ENCODE results near the gene SOWAHB.
"Not testable (repeated sequence)": the region's sequence is repeated elsewhere in the genome, so short reads cannot be mapped to it uniquely, and the experiment has no call there.

Gene SOWAHB

GRCh38 chr4:76868780-76869179 is 29.2 kb downstream of the SOWAHB start:
- POLR2A ChIA-PET; H3K9me3 ChIP-seq (ENCODE audit: control extremely low read depth in 1 of 5, control insufficient read depth in 4 of 5, insufficient read depth in 2 of 5, low read depth in 1 of 5, low read length in 4 of 5); CTCF ChIA-PET; DNase-seq; H3K4me3 ChIP-seq (ENCODE audit: control insufficient read depth in 1 of 7, extremely low read depth in 1 of 7, insufficient read depth in 4 of 7, low read depth in 2 of 7, low read length in 6 of 7); H3K36me3 ChIP-seq (ENCODE audit: control insufficient read depth in 4 of 4, insufficient read depth in 4 of 4, low read length in 3 of 4); H3K27me3 ChIP-seq (replicated peaks in 2 of 5; ENCODE audit: control insufficient read depth in 4 of 5, insufficient read depth in 5 of 5, low read length in 4 of 5); H3K4me1 ChIP-seq (ENCODE audit: control extremely low read depth in 1 of 4, control insufficient read depth in 4 of 4, insufficient read depth in 4 of 4, low read length in 3 of 4); H3K27ac ChIP-seq (ENCODE audit: insufficient read depth in 1 of 2, low read depth in 1 of 2, low read length in 2 of 2, poor library complexity in 1 of 2, severe bottlenecking in 2 of 2): not testable (repeated sequence)
- 61% methylated on average over 3 of the region's 4 CpGs for WGBS (ENCODE audit: insufficient coverage)

- CTCF ChIA-PET: no interaction called here
- Histone ChIP-seq H3K27ac (ENCODE audit: insufficient read depth in 1 of 2, low read depth in 1 of 2, low read length in 2 of 2, poor library complexity in 1 of 2, severe bottlenecking in 2 of 2) (no peak overlapping the region), H3K9me3 (ENCODE audit: control extremely low read depth in 1 of 5, control insufficient read depth in 4 of 5, insufficient read depth in 2 of 5, low read depth in 1 of 5, low read length in 4 of 5) (no peaks in the 10 kb centered on the region), H3K36me3 (ENCODE audit: control insufficient read depth in 4 of 4, insufficient read depth in 4 of 4, low read length in 3 of 4) (no peaks in the 10 kb centered on the region), H3K4me1 (ENCODE audit: control extremely low read depth in 1 of 4, control insufficient read depth in 4 of 4, insufficient read depth in 4 of 4, low read length in 3 of 4) (no peaks in the 10 kb centered on the region), H3K27me3 (replicated peaks in 2 of 5; ENCODE audit: control insufficient read depth in 4 of 5, insufficient read depth in 5 of 5, low read length in 4 of 5) (no peaks in the 10 kb centered on the region), H3K4me3 (ENCODE audit: control insufficient read depth in 1 of 7, extremely low read depth in 1 of 7, insufficient read depth in 4 of 7, low read depth in 2 of 7, low read length in 6 of 7) (no peak overlapping the region)
- POLR2A ChIA-PET: interaction anchor here (0.7 kb wide), 1 partner anchor 143 kb away, joined by 4 read pairs; no protein-coding TSS in a partner anchor
- no peak for DNase-seq
- WGBS (ENCODE audit: insufficient coverage): 81% methylated on average over 11 of the region's 16 CpGs
Observed at GRCh38 chr4:76867880-76868655, 29.9 kb downstream of the SOWAHB start.

GRCh38 chr4:76867377-76867776 is 30.6 kb downstream of the SOWAHB start:
- ChIA-PET CTCF (no interaction called here), POLR2A (interaction anchor here (0.7 kb wide), 1 partner anchor 143 kb away, joined by 4 read pairs; no protein-coding TSS in a partner anchor)
- Histone ChIP-seq H3K4me1 (ENCODE audit: control extremely low read depth in 1 of 4, control insufficient read depth in 4 of 4, insufficient read depth in 4 of 4, low read length in 3 of 4) (no peaks in the 10 kb centered on the region), H3K27me3 (replicated peaks in 2 of 5; ENCODE audit: control insufficient read depth in 4 of 5, insufficient read depth in 5 of 5, low read length in 4 of 5) (no peaks in the 10 kb centered on the region), H3K27ac (ENCODE audit: insufficient read depth in 1 of 2, low read depth in 1 of 2, low read length in 2 of 2, poor library complexity in 1 of 2, severe bottlenecking in 2 of 2) (no peak overlapping the region), H3K36me3 (ENCODE audit: control insufficient read depth in 4 of 4, insufficient read depth in 4 of 4, low read length in 3 of 4) (no peaks in the 10 kb centered on the region), H3K9me3 (ENCODE audit: control extremely low read depth in 1 of 5, control insufficient read depth in 4 of 5, insufficient read depth in 2 of 5, low read depth in 1 of 5, low read length in 4 of 5) (no peaks in the 10 kb centered on the region), H3K4me3 (ENCODE audit: control insufficient read depth in 1 of 7, extremely low read depth in 1 of 7, insufficient read depth in 4 of 7, low read depth in 2 of 7, low read length in 6 of 7) (no peak overlapping the region)
- 93% methylated on average over 2 of the region's 7 CpGs for WGBS (ENCODE audit: insufficient coverage)
- no peak for DNase-seq

GRCh38 chr4:76866641-76867040 is 31.3 kb downstream of the SOWAHB start:
- ChIA-PET POLR2A (no interaction called here), CTCF (no interaction called here)
- Histone ChIP-seq H3K4me3 (ENCODE audit: control insufficient read depth in 1 of 7, extremely low read depth in 1 of 7, insufficient read depth in 4 of 7, low read depth in 2 of 7, low read length in 6 of 7) (no peak overlapping the region), H3K27ac (ENCODE audit: insufficient read depth in 1 of 2, low read depth in 1 of 2, low read length in 2 of 2, poor library complexity in 1 of 2, severe bottlenecking in 2 of 2) (no peak overlapping the region), H3K9me3 (ENCODE audit: control extremely low read depth in 1 of 5, control insufficient read depth in 4 of 5, insufficient read depth in 2 of 5, low read depth in 1 of 5, low read length in 4 of 5) (no peaks in the 10 kb centered on the region), H3K27me3 (replicated peaks in 2 of 5; ENCODE audit: control insufficient read depth in 4 of 5, insufficient read depth in 5 of 5, low read length in 4 of 5) (no peaks in the 10 kb centered on the region), H3K36me3 (ENCODE audit: control insufficient read depth in 4 of 4, insufficient read depth in 4 of 4, low read length in 3 of 4) (no peaks in the 10 kb centered on the region), H3K4me1 (ENCODE audit: control extremely low read depth in 1 of 4, control insufficient read depth in 4 of 4, insufficient read depth in 4 of 4, low read length in 3 of 4) (no peaks in the 10 kb centered on the region)
- WGBS (ENCODE audit: insufficient coverage): 88% methylated on average over 9 of the region's 9 CpGs
- DNase-seq: no peak

- 83% methylated on average over 1 of the region's 1 CpG for WGBS (ENCODE audit: insufficient coverage)
- Histone ChIP-seq H3K27ac (ENCODE audit: insufficient read depth in 1 of 2, low read depth in 1 of 2, low read length in 2 of 2, poor library complexity in 1 of 2, severe bottlenecking in 2 of 2) (no peak overlapping the region), H3K36me3 (ENCODE audit: control insufficient read depth in 4 of 4, insufficient read depth in 4 of 4, low read length in 3 of 4) (no peaks in the 10 kb centered on the region), H3K27me3 (replicated peaks in 2 of 5; ENCODE audit: control insufficient read depth in 4 of 5, insufficient read depth in 5 of 5, low read length in 4 of 5) (no peaks in the 10 kb centered on the region), H3K9me3 (ENCODE audit: control extremely low read depth in 1 of 5, control insufficient read depth in 4 of 5, insufficient read depth in 2 of 5, low read depth in 1 of 5, low read length in 4 of 5) (no peaks in the 10 kb centered on the region), H3K4me1 (ENCODE audit: control extremely low read depth in 1 of 4, control insufficient read depth in 4 of 4, insufficient read depth in 4 of 4, low read length in 3 of 4) (no peaks in the 10 kb centered on the region), H3K4me3 (ENCODE audit: control insufficient read depth in 1 of 7, extremely low read depth in 1 of 7, insufficient read depth in 4 of 7, low read depth in 2 of 7, low read length in 6 of 7) (no peak overlapping the region)
- ChIA-PET POLR2A (no interaction called here), CTCF (no interaction called here)
- no peak for DNase-seq
Observed at GRCh38 chr4:76858319-76858718, 39.6 kb downstream of the SOWAHB start.

- Histone ChIP-seq H3K4me1 (ENCODE audit: control extremely low read depth in 1 of 4, control insufficient read depth in 4 of 4, insufficient read depth in 4 of 4, low read length in 3 of 4) (no peaks in the 10 kb centered on the region), H3K36me3 (ENCODE audit: control insufficient read depth in 4 of 4, insufficient read depth in 4 of 4, low read length in 3 of 4) (no peaks in the 10 kb centered on the region), H3K27me3 (replicated peaks in 2 of 5; ENCODE audit: control insufficient read depth in 4 of 5, insufficient read depth in 5 of 5, low read length in 4 of 5) (no peaks in the 10 kb centered on the region), H3K27ac (ENCODE audit: insufficient read depth in 1 of 2, low read depth in 1 of 2, low read length in 2 of 2, poor library complexity in 1 of 2, severe bottlenecking in 2 of 2) (no peak overlapping the region), H3K4me3 (ENCODE audit: control insufficient read depth in 1 of 7, extremely low read depth in 1 of 7, insufficient read depth in 4 of 7, low read depth in 2 of 7, low read length in 6 of 7) (no peak overlapping the region), H3K9me3 (ENCODE audit: control extremely low read depth in 1 of 5, control insufficient read depth in 4 of 5, insufficient read depth in 2 of 5, low read depth in 1 of 5, low read length in 4 of 5) (no peaks in the 10 kb centered on the region)
- ChIA-PET CTCF (no interaction called here), POLR2A (no interaction called here)
- no peak for DNase-seq
- WGBS (ENCODE audit: insufficient coverage): 100% methylated on average over 1 of the region's 2 CpGs
Observed at GRCh38 chr4:76857074-76857409, 40.9 kb downstream of the SOWAHB start.

GRCh38 chr4:76856243-76857073 is 41.5 kb downstream of the SOWAHB start:
- Histone ChIP-seq H3K36me3 (ENCODE audit: control insufficient read depth in 4 of 4, insufficient read depth in 4 of 4, low read length in 3 of 4) (no peaks in the 10 kb centered on the region), H3K4me3 (ENCODE audit: control insufficient read depth in 1 of 7, extremely low read depth in 1 of 7, insufficient read depth in 4 of 7, low read depth in 2 of 7, low read length in 6 of 7) (no peak overlapping the region), H3K27me3 (replicated peaks in 2 of 5; ENCODE audit: control insufficient read depth in 4 of 5, insufficient read depth in 5 of 5, low read length in 4 of 5) (no peaks in the 10 kb centered on the region), H3K4me1 (ENCODE audit: control extremely low read depth in 1 of 4, control insufficient read depth in 4 of 4, insufficient read depth in 4 of 4, low read length in 3 of 4) (no peaks in the 10 kb centered on the region), H3K9me3 (ENCODE audit: control extremely low read depth in 1 of 5, control insufficient read depth in 4 of 5, insufficient read depth in 2 of 5, low read depth in 1 of 5, low read length in 4 of 5) (no peaks in the 10 kb centered on the region), H3K27ac (ENCODE audit: insufficient read depth in 1 of 2, low read depth in 1 of 2, low read length in 2 of 2, poor library complexity in 1 of 2, severe bottlenecking in 2 of 2) (no peak overlapping the region)
- ChIA-PET POLR2A (no interaction called here), CTCF (no interaction called here)
- no peak for DNase-seq
- 71% methylated on average over 1 of the region's 4 CpGs for WGBS (ENCODE audit: insufficient coverage)
